PC-3 (cell line): ENCODE measurements around the gene C12orf76. TPM values are rescaled to one million over a fixed set of nuclear protein-coding genes. Genes with fewer than 3 reads are reported as not detected.

Source experiments
- ATAC-seq: fragments of 200-7000 bp; cut with Tn5 transposase; 2 replicates; pipeline ENCODE4 v1.9.1; 2020; ENCODE audit warnings: mild to moderate bottlenecking, moderate library complexity
- BruUV-seq: library from RNA; stranded (reverse); fragments of 400-500 nt; replicated peaks from 2 replicates; lab custom pipeline; 2021; lab: Mats Ljungman, UMichigan
- CTCF ChIA-PET: fragments of 300-600 bp; sonication (Branson Sonifier 250); formaldehyde crosslinking; loops from one replicate; lab custom pipeline; 2022; ENCODE audit warnings: antibody characterized with exemption; lab: Charles Lee
- POLR2A ChIA-PET: fragments of 300-600 bp; sonication (Branson Sonifier 250); formaldehyde crosslinking; loops from one replicate; lab custom pipeline; 2022; ENCODE audit warnings: antibody characterized with exemption; ENCODE audit not compliant: unreplicated experiment; lab: Charles Lee
- DNase-seq: peaks from one replicate; pipeline ENCODE4 v3.0.0-alpha.2; 2015
- H2AFZ ChIP-seq: fragments of 300-600 bp; sonication (generic); 2 replicates; pipeline ENCODE4 v1.6.0; 2016; ENCODE audit warnings: antibody characterized with exemption, low read length
- H3F3A ChIP-seq: fragments of 300-600 bp; sonication (generic); one replicate; pipeline ENCODE4 v1.6.0; 2017; ENCODE audit warnings: antibody characterized with exemption, low read length, control low read depth, mild to moderate bottlenecking; ENCODE audit not compliant: unreplicated experiment
- H3K27ac ChIP-seq: fragments of 300-600 bp; sonication (generic); 2 replicates; pipeline ENCODE4 v1.5.1; 2016; ENCODE audit warnings: mild to moderate bottlenecking, low read length
- H3K27me3 ChIP-seq: fragments of 300-600 bp; sonication (generic); 2 replicates; pipeline ENCODE4 v1.6.1; 2016; ENCODE audit warnings: low read length, mixed read lengths
- H3K36me3 ChIP-seq: fragments of 300-600 bp; sonication (generic); 2 replicates; pipeline ENCODE4 v1.6.1; 2016; ENCODE audit warnings: low read depth, mixed run types, low read length, mixed read lengths
- H3K4me1 ChIP-seq: fragments of 300-600 bp; sonication (generic); 2 replicates; pipeline ENCODE4 v1.5.1; 2016; ENCODE audit warnings: low read length; ENCODE audit not compliant: insufficient read depth
- H3K4me2 ChIP-seq: fragments of 300-600 bp; sonication (generic); 2 replicates; pipeline ENCODE4 v1.6.0; 2016; ENCODE audit warnings: low read length
- H3K4me3 ChIP-seq: fragments of 300-600 bp; sonication (generic); 2 replicates; pipeline ENCODE4 v1.5.1; 2016; ENCODE audit warnings: mild to moderate bottlenecking, low read length, mixed read lengths
- H3K79me2 ChIP-seq: fragments of 300-600 bp; sonication (generic); 2 replicates; pipeline ENCODE4 v1.6.1; 2017; ENCODE audit warnings: low read length, mixed read lengths
- H3K9ac ChIP-seq: fragments of 300-600 bp; sonication (generic); 2 replicates; pipeline ENCODE4 v1.6.0; 2016; ENCODE audit warnings: mild to moderate bottlenecking, low read length
- H3K9me2 ChIP-seq: fragments of 300-600 bp; sonication (generic); replicated peaks from 2 replicates; pipeline ENCODE4 v1.6.1; 2016; ENCODE audit warnings: mixed run types, low read length, mixed read lengths
- H3K9me3 ChIP-seq: fragments of 300-600 bp; sonication (generic); 2 replicates; pipeline ENCODE4 v1.6.1; 2016; ENCODE audit warnings: low read length, mixed read lengths
- H4K20me1 ChIP-seq: fragments of 300-600 bp; sonication (generic); 2 replicates; pipeline ENCODE4 v1.6.1; 2016; ENCODE audit warnings: low read length, mixed read lengths
- CTCF ChIP-seq: fragments of 300-600 bp; sonication (generic); conservative IDR thresholded peaks from 2 replicates; pipeline ENCODE4 v1.5.1; 2017; ENCODE audit warnings: antibody characterized with exemption, low read depth, mild to moderate bottlenecking, low read length
- EZH2 ChIP-seq: fragments of 300-600 bp; sonication (generic); IDR thresholded peaks from one replicate; pipeline ENCODE4 v1.6.1; 2017; ENCODE audit warnings: antibody characterized with exemption, mild to moderate bottlenecking, low read length; ENCODE audit not compliant: unreplicated experiment
- EZH2phosphoT487 ChIP-seq: fragments of 300-600 bp; sonication (generic); IDR thresholded peaks from 2 replicates; pipeline ENCODE4 v1.6.1; 2018; ENCODE audit warnings: mild to moderate bottlenecking, antibody characterized with exemption, low read length, borderline replicate concordance
- intact Hi-C: fragments of 100-400 bp; cut with micrococcal nuclease; formaldehyde crosslinking; loops from 2 replicates; pipeline ENCODE4 v1.9.0; 2023
- total RNA-seq: library from RNA; depleted of rRNA; stranded (reverse); fragments of >200 nt; gene quantifications from 2 replicates; pipeline ENCODE4 v1.2.3, GENCODE V29; 2014

Gene C12orf76
- total RNA-seq, 1 experiment from 2014 or later, result 6.7 TPM

- POLR2A ChIA-PET, result no interaction called here
- Histone ChIP-seq H3K4me2 (no peak overlapping the region), H3K4me1 (peaks cover 21% of the 10 kb centered on the region), H3K9me2 (no peaks in the 10 kb centered on the region), H3K79me2 (no peaks in the 10 kb centered on the region), H4K20me1 (no peaks in the 10 kb centered on the region), H3K4me3 (no peak overlapping the region), H3K27me3 (no peaks in the 10 kb centered on the region), H3K36me3 (peaks cover 59% of the 10 kb centered on the region), H3K9ac (no peak overlapping the region), H2AFZ (no peak overlapping the region), H3F3A (no peaks in the 10 kb centered on the region), H3K27ac (no peak overlapping the region), H3K9me3 (no peaks in the 10 kb centered on the region)
- intact Hi-C loops, result no loop called here
- no peak for DNase-seq
- BruUV-seq, result no TSS peak
- CTCF ChIA-PET, result no interaction called here
- no peak for TF ChIP-seq EZH2phosphoT487
- TF ChIP-seq EZH2, result no peak
- TF ChIP-seq CTCF, result no peak
- ATAC-seq, result no peak
These were observed 27.4 kb downstream of the C12orf76 start for GRCh38 chr12:110020956-110021355.

GRCh38 chr12:110015132-110015531, 33.2 kb downstream of the C12orf76 start:
- Histone ChIP-seq H3K36me3 (peaks cover 44% of the 10 kb centered on the region), H3K9me2 (no peaks in the 10 kb centered on the region), H3K4me3 (no peak overlapping the region), H3K9ac (no peak overlapping the region), H3K9me3 (no peaks in the 10 kb centered on the region), H3K79me2 (peaks cover 22% of the 10 kb centered on the region), H3F3A (no peaks in the 10 kb centered on the region), H2AFZ (no peak overlapping the region), H3K27me3 (no peaks in the 10 kb centered on the region), H4K20me1 (no peaks in the 10 kb centered on the region), H3K4me1 (no peaks in the 10 kb centered on the region), H3K4me2 (no peak overlapping the region), H3K27ac (no peak overlapping the region)
- ChIA-PET CTCF (interaction anchor here (0.6 kb wide), 1 partner anchor 9 kb away, joined by 3 read pairs; no protein-coding TSS in a partner anchor), POLR2A (no interaction called here)
- intact Hi-C loops, result no loop called here
- DNase-seq (no peak), ATAC-seq (no peak)
- no TSS peak for BruUV-seq
- TF ChIP-seq CTCF (no peak), EZH2phosphoT487 (no peak), EZH2 (no peak)

GRCh38 chr12:110012659-110013058, 35.7 kb downstream of the C12orf76 start:
- Histone ChIP-seq H3K4me2 (no peak overlapping the region), H3K9me3 (no peaks in the 10 kb centered on the region), H3K79me2 (peaks cover 45% of the 10 kb centered on the region), H2AFZ (no peak overlapping the region), H3K36me3 (peaks cover 23% of the 10 kb centered on the region), H4K20me1 (no peaks in the 10 kb centered on the region), H3K4me3 (no peak overlapping the region), H3K4me1 (no peaks in the 10 kb centered on the region), H3K27me3 (no peaks in the 10 kb centered on the region), H3F3A (no peaks in the 10 kb centered on the region), H3K9me2 (no peaks in the 10 kb centered on the region), H3K27ac (no peak overlapping the region), H3K9ac (no peak overlapping the region)
- intact Hi-C loops, result no loop called here
- TF ChIP-seq CTCF (no peak), EZH2phosphoT487 (no peak), EZH2 (no peak)
- DNase-seq, result no peak
- BruUV-seq, result no TSS peak
- no peak for ATAC-seq
- CTCF ChIA-PET, result no interaction called here
- POLR2A ChIA-PET, result no interaction called here
